Omental fat pad (tissue), 4 donors: ENCODE results near the gene STRN3. TPM values are rescaled to one million over a fixed set of nuclear protein-coding genes. Genes with fewer than 3 reads are reported as not detected.
"Not testable (repeated sequence)": the region's sequence is repeated elsewhere in the genome, so short reads cannot be mapped to it uniquely, and the experiment has no call there.

Experiments
- ATAC-seq: fragments of 150-250 bp; one replicate; pipeline ENCODE4 v1.9.1; 2016; ENCODE audit warnings: mild to moderate bottlenecking, moderate library complexity; ENCODE audit not compliant: low FRiP score
- DNase-seq: peaks from one replicate; pipeline ENCODE4 v3.0.0-alpha.2; 2019; ENCODE audit warnings: low spot score
- CTCF ChIP-seq, 3 donors: fragments of 450-650 bp; IDR thresholded peaks; one replicate each; pipeline ENCODE4 v1.5.1; 2016 to 2017; ENCODE audit warnings: antibody characterized with exemption in 3 of 3, mild to moderate bottlenecking in 3 of 3, moderate library complexity in 2 of 3
- total RNA-seq, 4 donors: library from RNA; depleted of rRNA; stranded (reverse); fragments of >200 nt; gene quantifications; one replicate each; pipeline ENCODE4 v1.1.0, GENCODE V29; 2016

Gene STRN3
- total RNA-seq, 4 donors from 2014 or later = 35.6 to 56.7 (median 43.8) TPM

GRCh38 chr14:30906752-30907658 lies 119.2 kb downstream of the STRN3 start:
- no peak for TF ChIP-seq CTCF (IDR thresholded peaks at IDR 0.05)
- DNase-seq = no peak
- no peak for ATAC-seq

- DNase-seq = no peak
- ATAC-seq = no peak
- no peak for TF ChIP-seq CTCF (IDR thresholded peaks at IDR 0.05)
Observed at GRCh38 chr14:30903285-30904124, 122.7 kb downstream of the STRN3 start.

- ATAC-seq, DNase-seq: not testable (repeated sequence)
Observed at GRCh38 chr14:30897121-30897520, 129.1 kb downstream of the STRN3 start.

GRCh38 chr14:30896435-30896834 lies 129.7 kb downstream of the STRN3 start:
- ATAC-seq (no peak), DNase-seq (no peak)
- no peak for TF ChIP-seq CTCF (IDR thresholded peaks at IDR 0.05)

- no peak for DNase-seq
- no peak for ATAC-seq
Observed at GRCh38 chr14:30894923-30895515, 131.2 kb downstream of the STRN3 start.

GRCh38 chr14:30893819-30894218 lies 132.4 kb downstream of the STRN3 start:
- TF ChIP-seq CTCF (IDR thresholded peaks at IDR 0.05) = no peak
- ATAC-seq (no peak), DNase-seq (no peak)

More at GRCh38 chr14:30894923-30895515, 131.2 kb downstream of the STRN3 start:
- no peak for TF ChIP-seq CTCF (IDR thresholded peaks at IDR 0.05)

GRCh38 chr14:30889244-30889594 lies 137.0 kb downstream of the STRN3 start:
- ATAC-seq (no peak), DNase-seq (no peak)
- TF ChIP-seq CTCF (IDR thresholded peaks at IDR 0.05) = no peak
